Neuronal stem cell (in vitro differentiated cells): ENCODE data around the gene ZNF155.

Experiments
- DNase-seq: peaks from one replicate; pipeline ENCODE4 v3.0.0-alpha.2; 2013; ENCODE audit warnings: low spot score
- H2AFZ ChIP-seq: one replicate; pipeline ENCODE4 v1.6.1; 2013; ENCODE audit warnings: mild to moderate bottlenecking, low read length, inconsistent platforms
- H2AK5ac ChIP-seq: 2 replicates; pipeline ENCODE4 v1.6.1; 2013; ENCODE audit warnings: low read depth, mild to moderate bottlenecking, inconsistent platforms, low read length, moderate library complexity, mixed read lengths
- H2BK120ac ChIP-seq: 2 replicates; pipeline ENCODE4 v1.6.1; 2013; ENCODE audit warnings: low read depth, mild to moderate bottlenecking, inconsistent platforms, low read length, moderate library complexity, mixed read lengths
- H2BK12ac ChIP-seq: one replicate; pipeline ENCODE4 v1.6.1; 2013; ENCODE audit warnings: low read length, inconsistent platforms
- H2BK15ac ChIP-seq: 2 replicates; pipeline ENCODE4 v1.6.1; 2013; ENCODE audit warnings: mild to moderate bottlenecking, low read length, inconsistent platforms, mixed read lengths
- H2BK5ac ChIP-seq: one replicate; pipeline ENCODE4 v1.6.1; 2013; ENCODE audit warnings: inconsistent platforms, mild to moderate bottlenecking, low read length, moderate library complexity
- H3K14ac ChIP-seq: one replicate; pipeline ENCODE4 v1.6.1; 2013; ENCODE audit warnings: low read length, inconsistent platforms
- H3K18ac ChIP-seq: 2 replicates; pipeline ENCODE4 v1.6.1; 2013; ENCODE audit warnings: low read length, inconsistent platforms
- H3K23ac ChIP-seq: 2 replicates; pipeline ENCODE4 v1.6.1; 2013; ENCODE audit warnings: low read depth, mild to moderate bottlenecking, mixed read lengths, low read length, inconsistent platforms; ENCODE audit not compliant: poor library complexity
- H3K27ac ChIP-seq: replicated peaks from 3 replicates; pipeline ENCODE4 v1.5.1; 2013; ENCODE audit warnings: low read length, inconsistent platforms
- H3K27me3 ChIP-seq, 3 experiments: 2 replicates each; pipeline ENCODE4 v1.6.1; 2013; ENCODE audit warnings: low read length in 3 of 3, mild to moderate bottlenecking in 2 of 3, inconsistent platforms in 1 of 3, low read depth in 1 of 3, mixed read lengths in 1 of 3, moderate library complexity in 1 of 3; ENCODE audit not compliant: control insufficient read depth in 3 of 3, insufficient read depth in 3 of 3
- H3K36me3 ChIP-seq, 2 donors: replicated peaks in 1 of 2; 2 replicates each; pipeline ENCODE4 v1.6.1; 2013; ENCODE audit warnings: low read length in 2 of 2; ENCODE audit not compliant: control insufficient read depth in 2 of 2, insufficient read depth in 2 of 2
- H3K4ac ChIP-seq: 2 replicates; pipeline ENCODE4 v1.6.1; 2013; ENCODE audit warnings: inconsistent platforms, mild to moderate bottlenecking, low read length, moderate library complexity
- H3K4me1 ChIP-seq, 2 donors: 1 replicate in 1 of 2; 2 replicates in 1 of 2; pipeline ENCODE4 v1.6.1; 2013; ENCODE audit warnings: low read length in 2 of 2, low read depth in 1 of 2; ENCODE audit not compliant: control insufficient read depth in 2 of 2, insufficient read depth in 1 of 2
- H3K4me2 ChIP-seq: one replicate; pipeline ENCODE4 v1.6.1; 2013; ENCODE audit warnings: mild to moderate bottlenecking, low read length, inconsistent platforms; ENCODE audit not compliant: insufficient read depth, poor library complexity, severe bottlenecking
- H3K4me3 ChIP-seq, 2 donors: 2 replicates each; pipeline ENCODE4 v1.5.1; 2013; ENCODE audit warnings: low read length in 2 of 2, mild to moderate bottlenecking in 2 of 2, inconsistent platforms in 1 of 2, moderate library complexity in 1 of 2
- H3K79me1 ChIP-seq: one replicate; pipeline ENCODE4 v1.6.1; 2013; ENCODE audit warnings: low read depth, mild to moderate bottlenecking, inconsistent platforms, low read length, moderate library complexity
- H3K9ac ChIP-seq: one replicate; pipeline ENCODE4 v1.6.1; 2013; ENCODE audit warnings: mild to moderate bottlenecking, low read depth, low read length, inconsistent platforms; ENCODE audit not compliant: poor library complexity
- H3K9me3 ChIP-seq, 2 donors: replicated peaks in 1 of 2; 2 replicates each; pipeline versions ENCODE3 to v1.6.1; 2013; ENCODE audit warnings: low read length in 2 of 2, mild to moderate bottlenecking in 2 of 2, inconsistent platforms in 1 of 2, low read depth in 1 of 2, mixed read lengths in 1 of 2, moderate library complexity in 1 of 2; ENCODE audit not compliant: control insufficient read depth in 2 of 2, insufficient read depth in 1 of 2
- H4K8ac ChIP-seq: one replicate; pipeline ENCODE4 v1.6.1; 2013; ENCODE audit warnings: low read depth, mild to moderate bottlenecking, inconsistent platforms, low read length, moderate library complexity
- H4K91ac ChIP-seq: one replicate; pipeline ENCODE4 v1.6.1; 2013; ENCODE audit warnings: low read length, low read depth, mild to moderate bottlenecking, inconsistent platforms; ENCODE audit not compliant: poor library complexity
- WGBS, 2 donors: extraction: QIAGEN DNeasy Blood & Tissue Kit; methylation state at CpG; one replicate each; pipeline ENCODE4 v1.1.7; 2013; ENCODE audit warnings: missing lambda C conversion rate in 2 of 2, mixed read lengths in 1 of 2; ENCODE audit not compliant: insufficient read length in 2 of 2, insufficient replicate concordance in 1 of 2; ENCODE audit errors: extremely low coverage in 2 of 2; 5-methylcytosine and 5-hydroxymethylcytosine counted together

ZNF155 gene

GRCh38 chr19:44003461-44004009 is 19.5 kb downstream of the ZNF155 start:
- DNase-seq: no peak
- H2AFZ ChIP-seq: peak overlapping the region; percentile 90
- H4K8ac ChIP-seq: no peak overlapping the region
- no peak overlapping the region for H2BK120ac ChIP-seq
- no peak overlapping the region for H3K9ac ChIP-seq
- H3K27me3 ChIP-seq: no peaks in the 10 kb centered on the region
- no peak overlapping the region for H2BK15ac ChIP-seq
- no peaks in the 10 kb centered on the region for H3K79me1 ChIP-seq
- H3K14ac ChIP-seq: no peak overlapping the region
- no peak overlapping the region for H2BK12ac ChIP-seq
- H3K9me3 ChIP-seq: peaks cover 5 to 9% of the 10 kb centered on the region in 2 donors
- H2BK5ac ChIP-seq: no peak overlapping the region
- H3K36me3 ChIP-seq: peaks cover 3 to 12% of the 10 kb centered on the region in 2 donors
- no peak overlapping the region for H3K4ac ChIP-seq
- H3K4me2 ChIP-seq: peak overlapping the region; percentile 83
- H3K23ac ChIP-seq: no peak overlapping the region
- H3K18ac ChIP-seq: no peak overlapping the region
- peaks cover 0 to 1% of the 10 kb centered on the region in 2 donors for H3K4me1 ChIP-seq
- no peak overlapping the region for H4K91ac ChIP-seq
- no peak overlapping the region for H2AK5ac ChIP-seq
- no peak overlapping the region for H3K27ac ChIP-seq
- H3K4me3 ChIP-seq: peak overlapping the region; percentile 70 to 83
- no CpG with 5 or more reads among the region's 15 CpGs for WGBS, 2 donors

GRCh38 chr19:44005973-44006372 is 22.0 kb downstream of the ZNF155 start:
- Histone ChIP-seq H3K18ac (no peak overlapping the region), H3K36me3 (peaks cover 23 to 37% of the 10 kb centered on the region in 2 donors), H2AK5ac (no peak overlapping the region), H3K4me1 (peaks cover 0 to 1% of the 10 kb centered on the region in 2 donors), H2BK15ac (no peak overlapping the region), H4K8ac (no peak overlapping the region), H3K9me3 (peaks cover 20 to 33% of the 10 kb centered on the region in 2 donors), H2BK5ac (no peak overlapping the region), H3K4me2 (no peak overlapping the region), H2BK12ac (no peak overlapping the region), H3K27ac (no peak overlapping the region), H4K91ac (no peak overlapping the region), H3K9ac (no peak overlapping the region), H3K27me3 (no peaks in the 10 kb centered on the region), H3K79me1 (no peaks in the 10 kb centered on the region), H3K23ac (no peak overlapping the region), H3K4ac (no peak overlapping the region), H2AFZ (no peak overlapping the region), H3K4me3 (no peak overlapping the region), H2BK120ac (no peak overlapping the region), H3K14ac (no peak overlapping the region)
- no CpG with 5 or more reads among the region's 1 CpG for WGBS, 2 donors
- DNase-seq: no peak

GRCh38 chr19:44007473-44007872 is 23.5 kb downstream of the ZNF155 start:
- peaks cover 24 to 50% of the 10 kb centered on the region in 2 donors for H3K36me3 ChIP-seq
- no peak overlapping the region for H3K4me3 ChIP-seq
- whole genome bisulfite sequencing, 2 donors: no CpG with 5 or more reads among the region's 6 CpGs

GRCh38 chr19:44010468-44010867 is 26.5 kb downstream of the ZNF155 start:
- no CpG with 5 or more reads among the region's 5 CpGs for WGBS, 2 donors
- H3K27ac ChIP-seq: no peak overlapping the region
- H2AFZ ChIP-seq: no peak overlapping the region
- H3K9me3 ChIP-seq: peaks cover 25 to 46% of the 10 kb centered on the region in 2 donors
- no peaks in the 10 kb centered on the region for H3K79me1 ChIP-seq
- peaks cover 24 to 50% of the 10 kb centered on the region in 2 donors for H3K36me3 ChIP-seq
- H3K4me1 ChIP-seq: no peaks in the 10 kb centered on the region
- DNase-seq: no peak
- H3K23ac ChIP-seq: no peak overlapping the region
- H2BK120ac ChIP-seq: no peak overlapping the region
- no peak overlapping the region for H3K4me2 ChIP-seq
- no peak overlapping the region for H3K4ac ChIP-seq
- no peak overlapping the region for H2BK5ac ChIP-seq
- H3K27me3 ChIP-seq: no peaks in the 10 kb centered on the region
- H3K4me3 ChIP-seq: no peak overlapping the region
- no peak overlapping the region for H3K14ac ChIP-seq
- H4K8ac ChIP-seq: no peak overlapping the region
- no peak overlapping the region for H2BK15ac ChIP-seq
- no peak overlapping the region for H4K91ac ChIP-seq
- no peak overlapping the region for H3K9ac ChIP-seq
- H2BK12ac ChIP-seq: no peak overlapping the region
- no peak overlapping the region for H2AK5ac ChIP-seq
- H3K18ac ChIP-seq: no peak overlapping the region

More at GRCh38 chr19:44007473-44007872, 23.5 kb downstream of the ZNF155 start:
- H3K4me1 ChIP-seq: no peaks in the 10 kb centered on the region
- no peak overlapping the region for H3K18ac ChIP-seq
- no peak overlapping the region for H2BK15ac ChIP-seq
- H4K8ac ChIP-seq: no peak overlapping the region
- no peak overlapping the region for H4K91ac ChIP-seq
- no peak overlapping the region for H3K4ac ChIP-seq
- no peak overlapping the region for H2AFZ ChIP-seq
- H3K9ac ChIP-seq: no peak overlapping the region
- H3K9me3 ChIP-seq: peaks cover 23 to 46% of the 10 kb centered on the region in 2 donors
- H2AK5ac ChIP-seq: no peak overlapping the region
- H3K4me2 ChIP-seq: no peak overlapping the region
- H3K23ac ChIP-seq: no peak overlapping the region
- no peak for DNase-seq
- H3K14ac ChIP-seq: no peak overlapping the region
- H3K79me1 ChIP-seq: no peaks in the 10 kb centered on the region
- H3K27me3 ChIP-seq: no peaks in the 10 kb centered on the region
- H2BK120ac ChIP-seq: no peak overlapping the region
- no peak overlapping the region for H2BK5ac ChIP-seq
- H3K27ac ChIP-seq: no peak overlapping the region
- no peak overlapping the region for H2BK12ac ChIP-seq
